Mucosa of rectum (tissue), 2 donors: ENCODE data around the gene HCFC1.
A peak's percentile ranks its signal among the peaks of the same experiment; 100 is the strongest.

Experiments
- H3K27ac ChIP-seq, 2 donors: one replicate each; pipeline ENCODE4 v1.7.0; 2013; ENCODE audit warnings: inconsistent platforms in 2 of 2, low read depth in 2 of 2, low read length in 2 of 2
- H3K27me3 ChIP-seq, 2 donors: one replicate each; pipeline ENCODE4 v1.7.0; 2013; ENCODE audit warnings: low read length in 2 of 2; ENCODE audit not compliant: control insufficient read depth in 2 of 2, insufficient read depth in 2 of 2
- H3K36me3 ChIP-seq, 2 donors: one replicate each; pipeline ENCODE4 v1.7.0; 2013; ENCODE audit warnings: low read length in 2 of 2; ENCODE audit not compliant: control insufficient read depth in 2 of 2, insufficient read depth in 2 of 2
- H3K4me1 ChIP-seq, 2 donors: one replicate each; pipeline ENCODE4 v1.7.0; 2013; ENCODE audit warnings: low read length in 2 of 2, mild to moderate bottlenecking in 1 of 2; ENCODE audit not compliant: control insufficient read depth in 2 of 2, insufficient read depth in 2 of 2
- H3K4me3 ChIP-seq, 2 donors: one replicate each; pipeline ENCODE4 v1.7.0; 2013; ENCODE audit warnings: low read length in 2 of 2
- H3K9ac ChIP-seq, 2 donors: one replicate each; pipeline ENCODE4 v1.7.0; 2013; ENCODE audit warnings: low read length in 2 of 2, low read depth in 1 of 2, mild to moderate bottlenecking in 1 of 2
- H3K9me3 ChIP-seq, 2 donors: one replicate each; pipeline ENCODE4 v1.7.0; 2013; ENCODE audit warnings: low read length in 2 of 2; ENCODE audit not compliant: control insufficient read depth in 2 of 2
- donor health status: healthy.
- donor health status: Normal muscosa, but diverticular disease.

The HCFC1 gene

GRCh38 chrX:153971450-153972367 lies at the start of gene HCFC1:
Gene HCFC1, minus strand, starts transcription at chrX:153971818. Its CDS starts 978 bp downstream, at chrX:153970840.
- Histone ChIP-seq H3K27ac (peak within 1 kb of the TSS; percentile 99 to 100), H3K9me3 (no peaks in the 10 kb centered on the region), H3K9ac (peak within 1 kb of the TSS; percentile 93 to 98), H3K4me1 (peaks cover 35 to 48% of the 10 kb centered on the region in 2 donors), H3K4me3 (peak within 1 kb of the TSS; percentile 88 to 97), H3K27me3 (no peaks in the 10 kb centered on the region), H3K36me3 (no peaks in the 10 kb centered on the region)

GRCh38 chrX:154021131-154021611 lies 49.6 kb upstream of the HCFC1 start:
- Histone ChIP-seq H3K27me3 (peaks cover 0 to 6% of the 10 kb centered on the region in 2 donors), H3K9ac (no peak overlapping the region), H3K4me1 (peaks cover 4 to 12% of the 10 kb centered on the region in 2 donors), H3K4me3 (no peak overlapping the region), H3K27ac (no peak overlapping the region), H3K36me3 (peaks cover 4 to 5% of the 10 kb centered on the region in 2 donors), H3K9me3 (no peaks in the 10 kb centered on the region)

DNA sequence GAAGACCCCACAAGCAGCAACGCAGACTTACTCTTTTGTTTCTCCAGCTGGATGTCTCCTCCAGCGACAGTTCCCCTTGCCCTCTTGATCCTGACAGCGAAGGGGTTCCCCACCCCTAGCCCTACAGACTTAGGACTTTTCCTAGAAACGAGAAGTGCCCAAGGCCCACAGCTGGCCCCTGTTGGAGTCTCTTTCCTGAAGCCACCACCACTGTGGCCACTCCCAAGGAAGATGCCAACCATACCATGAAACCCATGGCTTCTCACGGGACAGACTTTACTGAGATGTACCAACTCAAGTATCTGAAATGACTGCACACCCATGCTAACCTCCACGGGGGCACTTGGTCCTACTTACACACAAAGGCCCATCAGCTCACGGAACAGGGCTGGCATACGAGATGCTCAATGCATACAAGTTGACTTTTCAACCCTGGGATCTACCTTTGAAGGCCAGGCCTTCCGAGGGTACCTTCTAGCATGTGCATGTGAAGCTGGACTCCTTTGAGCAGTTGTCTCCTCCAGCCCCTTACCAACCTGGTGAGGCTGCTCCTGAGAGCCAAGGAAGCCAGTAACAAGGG lies 49.0 kb upstream of the HCFC1 start:
- Histone ChIP-seq H3K27me3 (peaks cover 0 to 6% of the 10 kb centered on the region in 2 donors), H3K27ac (peak overlapping the region; percentile 81 to 87), H3K36me3 (peaks cover 5 to 9% of the 10 kb centered on the region in 2 donors), H3K9ac (peak overlapping the region; percentile 60 to 73), H3K9me3 (no peaks in the 10 kb centered on the region), H3K4me3 (peak overlapping the region; percentile 51 to 74), H3K4me1 (peaks cover 4 to 12% of the 10 kb centered on the region in 2 donors)

DNA sequence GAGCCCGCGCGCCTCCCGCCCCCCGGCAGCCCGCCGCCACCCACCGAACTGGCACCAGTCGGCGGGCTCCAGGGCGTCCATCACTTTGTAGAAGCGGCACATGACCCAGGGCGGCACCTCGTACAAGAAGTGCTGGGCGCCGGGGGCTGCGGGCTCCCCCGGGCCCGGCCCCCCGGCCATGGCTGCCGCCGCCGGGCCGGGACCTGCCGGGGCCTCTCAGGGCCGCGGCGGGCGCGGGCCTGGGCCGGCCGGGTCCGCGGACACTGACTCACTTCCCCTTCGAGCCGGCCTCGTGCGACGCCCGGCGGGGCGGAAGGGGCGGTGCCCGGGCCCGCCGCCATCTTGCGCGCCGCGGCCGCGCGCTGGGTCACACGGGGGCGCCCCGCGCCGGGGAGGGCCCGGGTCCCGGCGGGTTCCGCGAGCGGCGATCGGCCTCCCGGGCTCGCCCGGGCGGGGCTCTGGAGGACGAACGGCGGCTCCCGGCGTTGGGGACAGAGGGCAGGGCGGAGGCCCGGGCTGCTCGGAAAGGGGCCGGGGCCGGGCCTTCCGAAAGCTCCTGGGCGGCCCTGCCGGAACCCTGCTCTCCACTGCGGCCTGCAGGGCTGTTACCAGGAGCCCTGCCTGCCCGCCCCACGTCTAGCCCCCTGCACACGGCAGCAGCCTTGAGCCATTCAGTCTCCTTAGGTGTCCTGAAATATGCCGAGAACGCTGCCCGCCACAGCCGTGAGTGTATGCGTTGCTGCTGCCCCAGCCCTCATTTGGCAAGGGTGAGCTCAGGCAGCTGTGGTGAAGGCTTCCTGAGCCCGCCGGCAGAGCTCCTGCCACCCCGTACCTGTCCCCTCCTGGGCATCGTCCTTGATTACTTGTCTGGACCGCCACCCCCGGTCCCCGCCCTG lies 48.3 kb upstream of the HCFC1 start, which contains the start of gene IRAK1:
Gene IRAK1 (minus strand): TSS at position 270 of the 896 bp plus-strand sequence. CDS start 90 bp downstream, at position 180.
- H3K27ac ChIP-seq: peak within 1 kb of the TSS; percentile 81 to 87
- H3K9ac ChIP-seq: peak within 1 kb of the TSS; percentile 60 to 73
- peaks cover 5 to 9% of the 10 kb centered on the region in 2 donors for H3K36me3 ChIP-seq
- peak within 1 kb of the TSS; percentile 63 to 74 for H3K4me3 ChIP-seq
- peaks cover 0 to 6% of the 10 kb centered on the region in 2 donors for H3K27me3 ChIP-seq
- no peaks in the 10 kb centered on the region for H3K9me3 ChIP-seq
- peaks cover 4 to 12% of the 10 kb centered on the region in 2 donors for H3K4me1 ChIP-seq

GRCh38 chrX:154019061-154019621 lies 47.5 kb upstream of the HCFC1 start:
- H3K4me1 ChIP-seq: peaks cover 4 to 12% of the 10 kb centered on the region in 2 donors
- H3K9me3 ChIP-seq: no peaks in the 10 kb centered on the region
- peak overlapping the region; percentile 48 to 70 for H3K9ac ChIP-seq
- H3K27me3 ChIP-seq: peaks cover 0 to 6% of the 10 kb centered on the region in 2 donors
- H3K4me3 ChIP-seq: peak overlapping the region; percentile 63 to 65
- H3K27ac ChIP-seq: peak overlapping the region; percentile 34 to 68
- H3K36me3 ChIP-seq: peaks cover 5 to 9% of the 10 kb centered on the region in 2 donors

DNA sequence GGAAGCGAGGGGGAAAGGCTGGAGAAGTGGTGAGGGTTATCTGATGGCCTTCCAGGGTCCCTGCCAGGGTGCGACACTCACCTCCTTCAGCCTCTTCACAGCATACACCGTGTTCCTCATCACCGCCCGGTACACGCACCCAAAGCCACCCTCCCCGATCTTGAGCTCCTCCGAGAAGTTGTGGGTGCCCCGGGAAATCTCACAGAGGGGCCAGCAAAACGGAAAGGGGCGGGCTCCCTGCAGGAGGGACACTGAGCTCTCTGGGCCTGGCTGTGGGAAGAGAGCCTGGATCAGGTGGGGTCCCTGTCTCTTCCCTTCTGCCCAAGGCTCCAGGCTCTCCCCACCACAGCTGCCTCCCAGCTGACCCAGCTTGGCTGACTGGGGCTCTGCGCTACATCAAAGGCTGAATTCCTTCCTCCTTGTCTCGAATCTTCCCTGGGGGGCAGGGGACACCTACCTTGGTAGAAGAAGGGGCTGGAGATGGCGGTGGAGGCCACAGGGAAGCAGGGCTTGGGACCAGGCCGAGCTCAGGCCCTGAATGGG lies 47.0 kb upstream of the HCFC1 start:
- H3K4me1 ChIP-seq: peaks cover 4 to 12% of the 10 kb centered on the region in 2 donors
- peaks cover 5 to 9% of the 10 kb centered on the region in 2 donors for H3K36me3 ChIP-seq
- H3K9ac ChIP-seq: peak overlapping the region; percentile 48 to 70
- H3K27me3 ChIP-seq: peaks cover 0 to 6% of the 10 kb centered on the region in 2 donors
- peak overlapping the region; percentile 63 to 65 for H3K4me3 ChIP-seq
- peak overlapping the region; percentile 34 to 68 for H3K27ac ChIP-seq
- no peaks in the 10 kb centered on the region for H3K9me3 ChIP-seq

- Histone ChIP-seq H3K36me3 (peaks cover 5 to 9% of the 10 kb centered on the region in 2 donors), H3K4me3 (peak overlapping the region; percentile 63 to 65), H3K9me3 (no peaks in the 10 kb centered on the region), H3K4me1 (peaks cover 4 to 12% of the 10 kb centered on the region in 2 donors), H3K27ac (no peak overlapping the region), H3K9ac (no peak overlapping the region), H3K27me3 (peaks cover 0 to 6% of the 10 kb centered on the region in 2 donors)
These were observed 46.3 kb upstream of the HCFC1 start for GRCh38 chrX:154017766-154018517.

- Histone ChIP-seq H3K27ac (no peak overlapping the region), H3K9ac (no peak overlapping the region), H3K27me3 (no peaks in the 10 kb centered on the region), H3K9me3 (no peaks in the 10 kb centered on the region), H3K36me3 (peaks cover 5 to 15% of the 10 kb centered on the region in 2 donors), H3K4me1 (peaks cover 4 to 12% of the 10 kb centered on the region in 2 donors), H3K4me3 (no peak overlapping the region)
These were observed 44.9 kb upstream of the HCFC1 start for GRCh38 chrX:154016366-154017076.
